GM12892 (cell line): Measurements from ENCODE around the gene TOMM20.
"Not testable (repeated sequence)": the region's sequence is repeated elsewhere in the genome, so short reads cannot be mapped to it uniquely, and the experiment has no call there.

Experiments used
- POLR2AphosphoS5 ChIP-seq: IDR thresholded peaks from 2 replicates; pipeline ENCODE4 v1.6.1; 2011; ENCODE audit warnings: low read depth, low read length, control low read depth
- TAF1 ChIP-seq: IDR thresholded peaks from 2 replicates; pipeline ENCODE4 v1.6.1; 2011; ENCODE audit warnings: low read depth, mild to moderate bottlenecking, control low read depth, low read length, borderline replicate concordance

DNA sequence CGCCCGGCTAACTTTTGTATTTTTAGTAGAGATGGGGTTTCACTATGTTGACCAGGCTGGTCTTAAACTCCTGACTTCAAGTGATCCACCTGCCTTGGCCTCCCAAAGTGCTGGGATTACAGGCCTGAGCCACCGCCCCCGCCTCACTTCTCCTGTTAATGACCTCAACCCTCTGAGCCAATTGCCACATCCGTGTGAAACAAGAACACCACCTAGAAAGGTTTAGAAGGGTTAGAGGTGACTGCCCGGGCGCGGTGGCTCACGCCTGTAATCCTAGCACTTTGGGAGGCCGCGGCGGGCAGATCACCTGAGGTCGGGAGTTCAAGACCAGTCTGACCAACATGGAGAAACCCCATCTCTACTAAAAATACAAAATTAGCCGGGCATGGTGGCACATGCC lies 36.2 kb downstream of the TOMM20 start:
- not testable (repeated sequence) for TF ChIP-seq TAF1, POLR2AphosphoS5
